Activated T-helper 2 cell treated with anti-CD3 and anti-CD28 coated beads, Interferon-gamma antibody, Interleukin-2, Interleukin-4, amounts not matched to agents 10 μg/mL and 5 μg/mL and 100 μg/mL, durations not matched to agents 14 hours and 24 hours and 36 hours (primary cell): ENCODE results near the gene NTMT1. TPM values are rescaled to one million over a fixed set of nuclear protein-coding genes. Genes with fewer than 3 reads are reported as not detected.
"Not testable (repeated sequence)": the region's sequence is repeated elsewhere in the genome, so short reads cannot be mapped to it uniquely, and the experiment has no call there.

Experiments
- DNase-seq: peaks from one replicate; pipeline ENCODE4 v3.0.0; 2021; ENCODE audit warnings: low spot score
- H3K27ac Mint-ChIP-seq: one replicate; pipeline ENCODE4 v1.8.0; 2021; ENCODE audit warnings: mixed read lengths
- H3K27me3 Mint-ChIP-seq: one replicate; pipeline ENCODE4 v1.8.0; 2021; ENCODE audit warnings: low read depth, mixed read lengths
- H3K36me3 Mint-ChIP-seq: one replicate; pipeline ENCODE4 v1.8.0; 2021; ENCODE audit warnings: low read depth, mixed read lengths
- H3K4me1 Mint-ChIP-seq: one replicate; pipeline ENCODE4 v1.8.0; 2021; ENCODE audit warnings: low read depth, mixed read lengths
- H3K4me3 Mint-ChIP-seq: one replicate; pipeline ENCODE4 v1.8.0; 2021; ENCODE audit warnings: low read depth, mild to moderate bottlenecking, moderate library complexity, mixed read lengths
- H3K9me3 Mint-ChIP-seq: one replicate; pipeline ENCODE4 v1.8.0; 2021; ENCODE audit warnings: mixed read lengths
- intact Hi-C: fragments of 100-400 bp; cut with micrococcal nuclease; formaldehyde crosslinking; loops from one replicate; pipeline ENCODE4 v1.15.1; 2023
- total RNA-seq: library from RNA; stranded (reverse); gene quantifications from 2 replicates; pipeline ENCODE4 v1.2.3, GENCODE V29; 2022

Gene NTMT1
- total RNA-seq, 1 donor from 2014 or later: 61.5 TPM

GRCh38 chr9:129627556-129628440 is 1.8 kb downstream of the NTMT1 start:
- peak overlapping the region; percentile 85 for H3K4me3 Mint-ChIP-seq
- intact Hi-C loops: loop anchor here (10.0 kb wide), 1 partner anchor 143 kb away; no protein-coding TSS in a partner anchor

GRCh38 chr9:129628709-129629108 is 2.7 kb downstream of the NTMT1 start:
- no peaks in the 10 kb centered on the region for H3K27me3 Mint-ChIP-seq
- no peak for DNase-seq
- intact Hi-C loops: loop anchor here (10.0 kb wide), 1 partner anchor 144 kb away; no protein-coding TSS in a partner anchor
- H3K4me1 Mint-ChIP-seq: peaks cover 46% of the 10 kb centered on the region
- no peaks in the 10 kb centered on the region for H3K9me3 Mint-ChIP-seq
- H3K4me3 Mint-ChIP-seq: peak overlapping the region; percentile 21
- H3K36me3 Mint-ChIP-seq: peaks cover 47% of the 10 kb centered on the region
- no peak overlapping the region for H3K27ac Mint-ChIP-seq

More at GRCh38 chr9:129627556-129628440, 1.8 kb downstream of the NTMT1 start:
- Mint-ChIP-seq H3K36me3 (peaks cover 39% of the 10 kb centered on the region), H3K4me1 (peaks cover 48% of the 10 kb centered on the region), H3K27me3 (no peaks in the 10 kb centered on the region), H3K27ac (peak overlapping the region; percentile 51), H3K9me3 (no peaks in the 10 kb centered on the region)
- DNase-seq: no peak

GRCh38 chr9:129629251-129629820 is 3.4 kb downstream of the NTMT1 start:
- peaks cover 51% of the 10 kb centered on the region for H3K36me3 Mint-ChIP-seq
- H3K27ac Mint-ChIP-seq: no peak overlapping the region
- H3K9me3 Mint-ChIP-seq: no peaks in the 10 kb centered on the region
- H3K27me3 Mint-ChIP-seq: no peaks in the 10 kb centered on the region
- H3K4me3 Mint-ChIP-seq: peak overlapping the region; percentile 21
- intact Hi-C loops: loop anchor here (10.0 kb wide), 1 partner anchor 145 kb away; no protein-coding TSS in a partner anchor
- DNase-seq: no peak
- H3K4me1 Mint-ChIP-seq: peaks cover 42% of the 10 kb centered on the region

- Mint-ChIP-seq H3K4me3 (no peak overlapping the region), H3K27ac (no peak overlapping the region), H3K27me3 (no peaks in the 10 kb centered on the region), H3K9me3 (no peaks in the 10 kb centered on the region), H3K36me3 (peaks cover 62% of the 10 kb centered on the region), H3K4me1 (peaks cover 32% of the 10 kb centered on the region)
- no peak for DNase-seq
- intact Hi-C loops: no loop called here
Measured at GRCh38 chr9:129630967-129631673, 5.2 kb downstream of the NTMT1 start.

- no peak for DNase-seq
- intact Hi-C loops: no loop called here
- H3K36me3 Mint-ChIP-seq: peaks cover 62% of the 10 kb centered on the region
- H3K27ac Mint-ChIP-seq: no peak overlapping the region
- no peak overlapping the region for H3K4me3 Mint-ChIP-seq
- peaks cover 32% of the 10 kb centered on the region for H3K4me1 Mint-ChIP-seq
- no peaks in the 10 kb centered on the region for H3K27me3 Mint-ChIP-seq
- no peaks in the 10 kb centered on the region for H3K9me3 Mint-ChIP-seq
Measured at GRCh38 chr9:129631674-129632129, 5.7 kb downstream of the NTMT1 start.

GRCh38 chr9:129632460-129632859 is 6.5 kb downstream of the NTMT1 start:
- no peaks in the 10 kb centered on the region for H3K27me3 Mint-ChIP-seq
- DNase-seq: no peak
- intact Hi-C loops: no loop called here
- H3K36me3 Mint-ChIP-seq: peaks cover 58% of the 10 kb centered on the region
- H3K4me1 Mint-ChIP-seq: peaks cover 24% of the 10 kb centered on the region
- H3K27ac Mint-ChIP-seq: no peak overlapping the region
- no peaks in the 10 kb centered on the region for H3K9me3 Mint-ChIP-seq
- H3K4me3 Mint-ChIP-seq: no peak overlapping the region

GRCh38 chr9:129633207-129633606 is 7.2 kb downstream of the NTMT1 start:
- peaks cover 21% of the 10 kb centered on the region for H3K4me1 Mint-ChIP-seq
- peaks cover 60% of the 10 kb centered on the region for H3K36me3 Mint-ChIP-seq

GRCh38 chr9:129633848-129634247 is 7.9 kb downstream of the NTMT1 start:
- H3K9me3 Mint-ChIP-seq: no peaks in the 10 kb centered on the region

More at GRCh38 chr9:129633207-129633606, 7.2 kb downstream of the NTMT1 start:
- intact Hi-C loops: no loop called here
- no peak overlapping the region for H3K27ac Mint-ChIP-seq
- DNase-seq: no peak
- H3K9me3 Mint-ChIP-seq: no peaks in the 10 kb centered on the region
- no peak overlapping the region for H3K4me3 Mint-ChIP-seq
- H3K27me3 Mint-ChIP-seq: no peaks in the 10 kb centered on the region

GRCh38 chr9:129635099-129636065 is 9.4 kb downstream of the NTMT1 start:
- H3K27ac Mint-ChIP-seq: no peak overlapping the region
- no peaks in the 10 kb centered on the region for H3K27me3 Mint-ChIP-seq
- DNase-seq: no peak
- no peaks in the 10 kb centered on the region for H3K9me3 Mint-ChIP-seq
- peaks cover 8% of the 10 kb centered on the region for H3K4me1 Mint-ChIP-seq
- intact Hi-C loops: no loop called here
- H3K36me3 Mint-ChIP-seq: peaks cover 54% of the 10 kb centered on the region
- H3K4me3 Mint-ChIP-seq: no peak overlapping the region

More at GRCh38 chr9:129633848-129634247, 7.9 kb downstream of the NTMT1 start:
- no peak overlapping the region for H3K4me3 Mint-ChIP-seq
- peaks cover 60% of the 10 kb centered on the region for H3K36me3 Mint-ChIP-seq
- H3K27me3 Mint-ChIP-seq: no peaks in the 10 kb centered on the region
- H3K4me1 Mint-ChIP-seq: peaks cover 18% of the 10 kb centered on the region
- intact Hi-C loops: no loop called here
- no peak overlapping the region for H3K27ac Mint-ChIP-seq
- no peak for DNase-seq

GRCh38 chr9:129636343-129636742 is 10.4 kb downstream of the NTMT1 start:
- intact Hi-C loops, H3K27me3 Mint-ChIP-seq, H3K27ac Mint-ChIP-seq, H3K9me3 Mint-ChIP-seq, DNase-seq, H3K4me3 Mint-ChIP-seq: not testable (repeated sequence)
- H3K36me3 Mint-ChIP-seq: peaks cover 52% of the 10 kb centered on the region
- peaks cover 11% of the 10 kb centered on the region for H3K4me1 Mint-ChIP-seq

GRCh38 chr9:129637102-129637501 is 11.1 kb downstream of the NTMT1 start:
- Mint-ChIP-seq H3K36me3 (peaks cover 45% of the 10 kb centered on the region), H3K4me3 (no peak overlapping the region), H3K27me3 (no peaks in the 10 kb centered on the region), H3K9me3 (no peaks in the 10 kb centered on the region), H3K27ac (no peak overlapping the region), H3K4me1 (peaks cover 11% of the 10 kb centered on the region)
- DNase-seq: no peak
- intact Hi-C loops: no loop called here
